GM19467 (cell line): ENCODE data around the gene TNFAIP8L2.

Source experiments
- ATAC-seq: cut with Tn5 transposase; IDR thresholded peaks from one replicate; pipeline ENCODE4 v1.9.1; 2021; ENCODE audit warnings: mild to moderate bottlenecking, moderate library complexity; ENCODE audit not compliant: unreplicated experiment

Gene TNFAIP8L2

DNA sequence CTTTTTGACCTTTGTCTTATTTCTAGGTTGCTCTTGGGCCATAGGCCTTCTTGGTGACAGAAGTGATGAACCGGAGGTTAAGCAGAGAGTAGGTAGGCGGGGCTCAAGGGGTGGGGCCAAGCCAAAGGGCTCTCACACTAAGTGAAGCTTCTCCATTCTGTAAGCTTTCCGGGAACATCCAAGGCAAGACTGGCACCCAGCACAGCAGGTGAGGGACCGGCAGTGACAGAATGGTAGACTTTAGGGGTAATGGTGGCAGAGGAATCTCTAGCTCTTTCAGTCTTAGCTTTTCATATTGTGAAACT is at the start of gene TNFAIP8L2:
TSS of gene TNFAIP8L2 (plus strand) at position 135 of the 305 bp plus-strand sequence. CDS start 2,049 bp downstream, outside the sequence.
- ATAC-seq: peak; percentile 47

DNA sequence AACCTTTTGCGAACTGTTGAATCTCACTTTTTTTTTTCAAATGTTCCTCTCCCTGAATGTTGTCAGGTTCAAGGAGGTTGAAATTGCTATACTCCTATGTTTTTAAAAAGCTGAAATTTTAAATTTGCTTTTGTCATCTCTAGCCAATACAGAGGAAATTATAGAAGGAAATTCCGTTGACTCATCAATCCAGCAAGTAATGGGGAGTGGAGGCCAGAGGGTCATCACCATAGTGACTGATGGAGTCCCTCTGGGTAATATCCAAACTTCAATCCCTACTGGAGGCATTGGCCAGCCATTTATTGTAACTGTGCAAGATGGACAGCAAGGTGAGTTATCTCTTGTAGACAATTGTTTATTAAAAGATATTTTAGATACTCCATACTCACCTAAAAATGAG is 49.6 kb upstream of the TNFAIP8L2 start:
- ATAC-seq: no peak

DNA sequence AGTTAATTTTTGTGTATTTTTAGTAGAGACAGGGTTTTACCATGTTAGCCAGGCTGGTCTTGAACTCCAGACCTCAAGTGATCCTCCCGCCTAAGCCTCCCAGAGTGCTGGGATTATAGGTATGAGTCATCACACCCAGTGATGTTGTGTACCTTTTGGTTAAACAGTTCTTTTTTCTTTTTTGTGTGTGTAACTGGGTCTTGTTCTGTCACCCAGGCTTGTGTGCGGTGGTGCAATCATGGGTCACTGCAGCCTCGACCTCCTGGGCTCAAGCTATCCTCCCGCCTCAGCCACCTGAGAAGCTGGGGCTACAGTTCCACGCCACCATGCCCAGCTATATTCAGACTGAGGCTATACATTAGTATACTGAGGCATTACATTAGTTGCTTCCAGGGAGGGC is 48.1 kb upstream of the TNFAIP8L2 start:
- no peak for ATAC-seq

DNA sequence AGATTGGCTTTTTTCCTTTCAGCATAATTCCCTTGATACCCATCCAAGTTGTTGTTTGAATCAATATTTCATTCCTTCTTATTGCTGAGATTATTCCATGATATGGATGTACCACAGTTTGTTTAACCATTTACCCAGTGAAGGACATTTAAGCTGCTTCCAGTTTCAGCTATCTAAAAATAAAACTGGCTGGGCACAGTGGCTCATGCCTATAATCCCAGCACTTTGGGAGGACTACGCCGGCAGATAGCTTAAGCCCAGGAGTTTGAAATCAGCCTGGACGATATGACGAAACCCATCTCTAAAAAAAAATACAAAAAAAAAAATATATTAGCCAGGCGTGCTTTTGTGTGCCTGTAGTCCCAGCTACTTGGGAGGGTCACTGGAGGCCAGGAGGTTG is 42.6 kb upstream of the TNFAIP8L2 start:
- no peak for ATAC-seq

DNA sequence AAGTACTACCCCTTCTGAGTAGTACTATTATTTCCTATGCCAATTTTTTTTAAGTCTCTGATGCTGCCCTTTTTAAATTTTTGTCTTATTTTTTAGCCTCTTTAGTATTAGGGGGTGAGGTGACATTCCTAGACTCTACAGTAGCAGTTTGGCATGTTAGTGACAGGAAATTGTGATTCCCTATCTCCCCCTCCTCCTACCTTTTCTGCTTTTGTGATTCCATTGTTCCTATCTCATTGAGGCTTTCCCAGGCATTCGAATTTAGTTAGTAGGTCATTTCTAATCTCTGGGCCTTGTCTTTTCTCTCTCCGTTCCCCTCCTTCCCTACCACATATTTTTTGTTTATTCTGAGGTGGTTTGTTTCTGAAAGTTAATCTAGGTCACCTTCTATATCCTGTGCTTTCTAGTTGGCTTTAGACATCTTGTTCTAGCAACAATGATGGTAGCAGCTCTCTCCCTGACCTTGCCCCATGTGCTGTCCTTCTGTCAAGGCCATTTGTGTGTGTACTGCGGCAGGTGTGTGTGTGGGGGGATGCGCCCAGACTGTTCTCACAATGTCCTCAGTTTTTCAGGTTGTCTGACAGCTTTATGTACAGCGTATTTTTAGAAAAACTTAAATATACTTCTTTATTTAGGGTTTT is 31.6 kb upstream of the TNFAIP8L2 start:
- no peak for ATAC-seq

DNA sequence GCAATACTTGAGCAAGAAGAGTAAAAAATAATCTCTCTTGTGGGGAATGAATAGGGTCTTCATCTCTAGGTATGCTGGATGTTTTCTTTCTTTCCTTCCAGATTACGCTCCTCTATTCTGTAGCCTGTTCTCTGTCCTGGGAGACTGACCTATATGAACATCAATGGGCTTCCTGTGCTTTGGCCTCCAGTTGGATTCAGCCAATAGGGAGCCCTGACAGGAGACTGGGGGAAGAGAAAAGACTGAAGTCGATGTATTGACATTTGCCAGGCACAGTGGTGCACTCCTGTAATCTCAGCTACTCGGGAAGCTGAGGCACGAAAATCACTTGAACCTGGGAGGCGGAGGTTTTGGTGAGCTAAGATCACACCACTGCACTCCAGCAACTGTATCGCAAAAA is 27.6 kb upstream of the TNFAIP8L2 start:
- ATAC-seq: no peak

DNA sequence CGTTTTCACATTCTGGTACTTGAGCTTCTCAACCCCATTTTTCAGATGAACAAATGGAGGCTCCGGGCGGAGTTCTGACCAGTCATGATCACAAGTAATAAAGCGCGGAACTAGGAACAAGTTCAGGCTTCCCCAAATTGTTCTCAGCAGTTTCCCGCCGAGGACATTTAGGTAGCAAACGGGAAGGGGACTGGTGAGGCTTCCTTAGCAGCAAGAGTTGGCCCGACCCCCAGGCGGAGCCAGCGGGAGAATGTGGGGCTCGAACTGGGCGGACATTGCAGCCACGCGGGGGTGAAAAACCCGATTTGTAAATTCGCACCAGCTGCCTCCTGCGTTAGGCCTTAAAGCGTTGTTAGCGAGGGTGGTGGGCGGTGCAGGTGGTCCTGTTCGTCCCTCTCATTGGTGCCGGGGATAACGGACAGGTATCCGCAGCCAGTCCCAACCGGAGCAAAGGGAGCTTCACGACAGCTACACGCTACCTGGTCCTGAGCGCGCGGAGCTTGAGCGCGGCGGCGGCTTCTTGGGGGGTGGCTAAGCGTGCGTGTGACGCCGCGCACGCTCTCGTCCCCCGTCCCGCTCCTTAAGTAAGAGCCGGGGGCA is 25.4 kb upstream of the TNFAIP8L2 start:
- peak; percentile 85 for ATAC-seq

DNA sequence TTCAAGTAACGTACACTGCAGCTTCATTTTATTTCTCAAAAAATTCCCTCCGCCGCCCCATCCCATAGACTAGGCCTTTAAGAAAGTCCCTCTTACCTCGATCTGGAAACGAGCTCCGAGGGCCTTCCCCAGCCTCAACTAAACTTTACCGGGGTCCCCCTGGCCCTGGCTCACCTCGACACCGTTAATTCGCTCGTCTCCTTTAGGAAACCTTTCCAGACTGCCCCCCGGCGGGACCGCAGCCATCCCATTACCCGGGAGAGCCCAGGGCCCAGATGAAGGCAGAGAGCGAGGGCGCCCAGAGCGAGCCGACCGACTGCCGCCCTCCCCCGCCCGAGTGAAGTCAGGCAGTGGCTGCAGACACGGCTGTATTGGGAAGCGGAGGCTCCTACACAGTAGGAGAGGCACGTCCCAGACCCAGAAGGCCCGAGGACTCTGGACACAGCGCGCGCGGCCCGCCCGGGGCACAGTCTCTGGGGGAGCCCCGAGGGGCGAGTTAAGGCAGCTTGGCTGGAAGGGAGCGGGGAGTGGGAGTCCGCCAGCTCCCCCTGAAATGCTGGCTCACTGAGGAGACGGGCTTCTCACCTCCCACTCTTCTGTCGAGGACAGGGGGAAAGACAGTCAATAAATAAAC is 24.6 kb upstream of the TNFAIP8L2 start:
- ATAC-seq: no peak

DNA sequence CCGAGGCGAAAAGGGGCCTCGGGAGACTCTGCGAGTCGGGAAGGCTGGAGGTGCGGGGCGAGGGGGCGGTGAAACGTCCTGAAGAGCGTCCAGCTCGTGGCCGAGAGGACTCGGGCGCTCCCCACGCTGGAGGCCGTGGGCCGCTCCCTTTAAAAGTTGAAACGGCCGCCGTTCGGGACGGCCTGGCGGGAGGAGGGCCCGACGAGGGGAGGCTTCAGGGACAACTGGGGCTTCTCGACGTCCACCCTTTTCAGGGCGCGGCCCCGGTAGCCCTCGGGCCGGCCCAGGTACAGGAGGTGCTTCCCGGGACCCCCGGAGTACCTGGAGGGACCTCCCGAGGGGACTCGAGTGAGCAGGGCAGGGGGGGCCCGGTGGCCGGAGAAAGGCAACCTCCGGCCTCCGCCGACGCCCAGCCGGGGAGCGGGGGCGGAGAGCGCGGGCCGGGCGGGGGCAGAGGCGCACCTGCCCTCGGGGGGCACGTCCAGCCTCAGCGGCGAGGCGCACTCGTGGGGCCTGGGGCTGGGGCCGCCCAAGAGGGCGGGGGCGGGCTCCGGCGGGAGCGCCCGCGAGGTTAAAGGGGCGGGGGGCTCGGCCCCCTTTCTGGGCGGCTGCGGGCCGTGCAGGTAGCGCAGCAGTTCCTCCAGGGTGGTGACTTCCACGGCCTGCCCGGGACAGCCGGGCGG is 24.0 kb upstream of the TNFAIP8L2 start:
- ATAC-seq: no peak

DNA sequence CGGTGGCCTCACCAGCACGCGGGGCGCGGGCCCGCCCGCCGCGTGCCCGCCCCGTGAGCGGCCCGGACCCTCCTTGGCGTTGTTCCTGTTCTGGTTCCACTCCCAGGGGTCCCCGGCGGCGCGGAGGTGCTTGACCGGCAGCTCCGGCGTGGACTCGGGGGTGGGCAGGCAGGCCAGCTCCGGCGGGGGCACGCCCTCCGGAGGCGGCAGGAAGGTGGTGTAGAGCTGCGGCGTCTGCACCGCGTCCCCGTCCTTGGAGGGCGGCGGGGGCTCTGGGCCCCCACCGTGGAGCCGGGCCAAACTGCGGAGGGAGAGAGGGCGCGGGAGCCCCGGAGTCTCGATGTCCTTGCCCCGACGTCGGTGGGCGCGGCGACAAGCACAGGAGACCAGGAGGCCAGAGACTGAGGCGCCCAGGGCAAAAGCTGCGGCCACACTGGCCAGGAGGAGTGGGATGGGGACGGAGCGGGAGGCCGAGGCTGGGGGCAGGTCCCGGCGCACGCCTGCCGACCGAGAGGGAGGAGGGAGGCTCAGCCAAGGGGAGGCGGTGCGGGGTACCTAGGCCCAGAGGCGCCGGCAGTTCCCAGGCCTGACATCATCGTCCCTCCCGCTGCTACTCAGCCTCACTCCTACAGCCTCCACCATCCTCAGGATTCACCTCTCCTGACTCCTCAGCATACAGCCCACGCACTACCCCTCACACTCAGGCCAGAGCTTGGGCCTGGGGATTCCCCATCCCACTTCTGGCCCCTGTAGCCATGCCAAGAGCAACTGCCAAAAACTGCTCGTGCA is 23.2 kb upstream of the TNFAIP8L2 start:
- ATAC-seq: no peak

DNA sequence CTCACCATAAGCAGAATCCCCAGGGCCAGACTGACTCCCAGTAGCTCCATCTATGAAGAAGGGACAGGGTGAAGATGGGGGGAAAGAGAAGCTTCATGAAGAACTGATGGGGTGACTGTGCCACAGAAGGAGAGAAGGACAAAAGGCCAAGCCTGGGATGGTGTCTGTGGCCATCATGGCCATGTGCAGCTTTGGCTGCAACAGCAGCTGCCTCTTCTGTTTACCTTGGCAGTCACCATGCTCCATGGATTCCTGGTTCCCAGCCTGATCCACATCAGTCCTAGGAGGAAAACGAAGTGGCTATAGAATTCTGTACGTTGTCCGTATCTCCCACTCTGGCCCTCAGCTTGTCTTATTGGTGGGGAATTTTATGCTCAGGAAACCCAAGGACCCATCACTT is 22.1 kb upstream of the TNFAIP8L2 start:
- ATAC-seq: no peak

DNA sequence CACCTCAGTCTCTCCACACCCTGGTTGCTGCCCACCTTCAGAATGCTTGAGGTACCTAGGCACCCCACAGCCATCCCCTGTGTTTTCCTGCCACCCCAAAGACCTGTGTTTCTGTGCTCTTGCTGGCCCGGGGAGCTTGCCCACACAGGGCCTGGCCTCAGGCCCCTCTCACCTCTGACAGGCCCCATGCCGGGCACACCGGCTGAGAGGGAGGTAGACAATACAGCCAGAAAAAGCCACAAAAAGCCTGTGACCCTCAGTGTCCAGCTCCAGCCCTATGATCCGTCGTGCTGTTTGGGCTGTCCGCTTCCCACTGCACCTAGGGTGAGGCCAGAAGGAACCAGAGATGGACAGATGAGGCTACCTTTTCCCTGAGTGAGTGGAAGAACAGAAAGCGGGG is 21.5 kb upstream of the TNFAIP8L2 start:
- ATAC-seq: no peak

DNA sequence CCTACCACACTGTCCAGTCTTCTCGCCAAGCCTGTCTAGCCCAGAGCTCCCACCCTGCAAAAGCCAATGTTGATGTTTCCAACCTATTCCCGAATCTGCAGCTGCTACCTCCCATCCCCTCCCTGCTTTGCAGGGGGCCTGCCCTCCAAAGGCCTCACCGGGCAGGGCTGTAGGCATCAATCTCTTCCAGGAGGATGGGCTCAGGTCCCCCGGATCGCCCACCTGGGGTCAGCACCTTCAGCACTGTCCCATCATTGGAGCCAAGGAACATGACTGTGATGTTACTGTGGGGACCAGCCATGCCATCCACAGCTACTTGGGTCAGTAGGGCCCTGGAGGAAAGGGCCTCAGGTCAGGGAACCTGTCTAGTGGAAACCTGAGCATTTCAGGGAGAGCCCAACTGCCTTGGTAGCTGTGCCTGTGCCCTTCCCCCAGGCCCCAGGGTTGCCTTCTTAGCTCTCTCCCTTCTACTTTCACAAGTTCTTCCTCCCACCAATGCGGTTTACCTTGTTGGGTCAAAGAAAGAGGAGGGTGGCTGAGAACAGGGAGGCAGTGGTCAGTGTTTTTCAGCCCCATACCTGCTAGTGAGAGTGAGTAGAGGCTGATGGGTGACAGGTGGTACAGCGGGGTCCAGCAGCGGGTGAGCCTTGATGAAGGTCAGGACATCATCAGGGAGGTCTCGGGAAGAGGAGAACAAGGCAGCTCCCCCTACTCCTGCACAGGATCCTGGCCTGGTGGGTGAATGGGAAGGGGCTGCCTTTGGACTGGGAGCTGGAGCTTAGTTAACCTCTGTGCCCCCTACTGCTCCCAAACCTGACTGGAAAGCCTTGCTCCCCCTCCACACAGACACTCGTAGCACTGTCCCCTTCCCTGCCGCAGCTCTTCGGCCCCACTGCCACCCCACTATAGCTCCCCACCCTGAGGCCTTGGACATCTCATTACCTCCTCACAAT is 20.7 kb upstream of the TNFAIP8L2 start:
- no peak for ATAC-seq

DNA sequence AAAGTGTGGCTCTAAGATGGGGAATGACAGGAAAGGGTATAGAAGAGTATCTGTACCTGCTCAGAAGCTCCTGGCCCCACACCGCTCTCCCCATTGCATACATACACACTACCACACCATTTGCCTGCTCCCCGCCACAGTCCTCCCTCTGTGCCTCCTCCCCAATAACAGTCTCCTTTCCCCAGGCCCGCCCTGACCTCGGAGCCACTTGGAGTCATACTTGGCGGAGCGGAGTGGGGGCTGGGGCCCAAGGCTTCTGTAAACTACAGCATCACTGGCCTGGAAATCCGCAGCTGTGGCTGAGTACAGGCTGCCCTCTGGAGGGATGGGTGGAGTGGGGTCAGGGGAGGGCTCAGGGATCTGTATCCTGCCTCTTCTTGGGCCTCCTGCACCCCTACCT is 18.7 kb upstream of the TNFAIP8L2 start:
- no peak for ATAC-seq

DNA sequence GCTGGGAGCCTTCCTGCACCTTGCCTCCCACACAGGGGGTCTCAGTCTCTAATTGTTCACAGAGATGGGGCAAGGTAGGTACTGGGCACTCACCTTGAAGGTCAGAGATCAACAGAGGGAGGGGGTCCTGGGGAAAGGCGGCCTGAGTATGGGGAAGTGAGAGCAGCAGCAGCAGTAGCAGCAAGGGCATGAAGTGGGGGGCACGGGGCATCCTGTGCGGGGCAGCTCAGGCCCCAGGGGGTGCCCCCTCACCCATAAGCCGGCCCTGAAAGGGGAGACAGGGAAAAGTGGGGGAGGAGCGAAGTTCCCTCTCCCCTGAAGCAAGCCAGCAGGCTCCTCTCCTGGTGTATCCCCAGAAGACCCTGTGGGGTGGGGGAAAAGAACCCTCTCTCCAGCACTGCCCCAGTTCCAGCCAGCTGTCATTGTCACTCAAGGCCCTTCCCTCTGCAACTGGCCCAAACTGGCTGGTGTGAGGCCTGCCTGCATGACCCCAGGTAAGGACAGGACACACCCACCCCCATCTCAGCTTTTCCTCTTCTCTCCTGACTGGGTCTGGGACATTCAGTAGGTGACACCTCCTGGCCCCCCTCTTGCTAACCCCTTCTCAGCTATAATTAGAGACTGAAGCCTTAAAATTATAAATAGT is 13.9 kb upstream of the TNFAIP8L2 start:
- ATAC-seq: no peak

DNA sequence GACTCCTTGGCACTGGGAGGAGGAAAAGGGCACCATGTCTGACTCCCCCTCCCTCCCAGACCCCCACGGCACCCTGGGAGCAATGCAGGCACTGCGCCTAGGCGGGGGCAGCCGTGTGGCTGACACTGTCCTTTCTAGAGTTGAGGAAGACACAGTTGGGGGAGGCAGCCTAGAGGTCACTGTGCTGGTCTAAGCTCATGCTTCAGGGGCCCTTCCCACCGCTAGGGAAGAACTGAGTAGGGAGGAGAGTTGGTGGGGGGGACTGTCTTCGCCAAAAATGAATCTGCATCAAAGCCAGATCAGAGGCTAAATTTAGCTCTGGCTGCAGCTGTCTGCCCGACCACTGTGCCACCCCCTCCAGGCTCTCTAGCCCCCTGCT is 13.4 kb upstream of the TNFAIP8L2 start:
- no peak for ATAC-seq

DNA sequence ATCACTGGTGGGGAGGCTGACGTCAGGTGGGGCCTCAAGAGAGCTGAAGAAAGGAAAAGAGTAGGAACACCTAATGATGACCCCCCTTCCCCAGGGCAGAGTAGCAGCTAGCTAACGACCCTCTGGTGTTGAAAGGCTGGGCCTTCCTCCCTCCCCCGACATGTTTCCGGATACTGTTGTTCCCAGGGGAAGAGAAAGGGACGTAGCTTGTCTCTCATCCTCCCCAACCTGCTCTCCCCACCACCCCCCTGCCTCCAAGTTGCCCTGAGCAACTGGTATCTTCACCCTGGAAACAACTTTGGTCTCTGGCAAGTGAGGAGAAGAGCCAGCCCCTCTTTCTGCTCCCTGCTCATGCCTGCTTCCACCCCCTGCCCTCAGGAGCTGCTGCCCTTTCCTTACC is 12.5 kb upstream of the TNFAIP8L2 start:
- no peak for ATAC-seq

DNA sequence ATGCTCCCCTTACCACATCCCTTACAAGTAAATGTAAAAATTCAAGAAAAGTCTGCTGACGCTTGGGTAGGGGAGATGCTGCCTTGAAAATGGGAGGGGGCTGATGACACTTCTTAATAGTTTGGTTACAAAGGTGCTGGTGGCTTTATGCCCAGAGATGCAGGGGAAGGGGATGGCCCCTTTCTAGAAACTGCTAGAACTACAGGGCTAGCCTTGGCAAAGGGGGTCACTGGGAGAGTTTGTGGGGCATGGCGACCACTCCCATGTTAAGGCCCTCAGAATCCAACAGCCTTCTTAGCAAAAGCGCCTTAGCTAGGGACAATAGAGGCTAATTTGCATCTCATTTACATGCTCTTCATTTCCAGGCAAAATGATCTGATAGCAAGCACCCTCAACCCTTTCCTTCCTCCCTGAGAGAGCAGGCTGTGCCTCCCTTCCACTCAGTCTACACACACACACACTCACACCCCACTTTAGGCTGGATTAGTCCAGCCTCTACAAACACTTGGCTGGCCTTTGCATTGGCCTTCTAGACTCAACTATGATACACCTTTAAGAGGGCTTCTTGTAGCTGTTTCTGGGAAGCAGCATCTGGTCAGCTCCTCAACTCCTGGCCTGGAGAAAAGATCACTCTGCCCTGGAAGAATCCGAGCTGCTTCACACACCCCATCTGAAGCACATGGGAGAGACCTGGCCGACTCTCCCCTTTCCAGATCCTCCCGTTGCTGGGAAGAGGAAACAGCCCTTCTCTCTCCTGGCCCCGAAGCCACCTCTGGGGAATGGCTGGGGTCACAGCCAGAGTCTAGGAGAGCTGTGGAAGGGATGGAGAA is 11.8 kb upstream of the TNFAIP8L2 start:
- no peak for ATAC-seq
